VCaP (cell line): ENCODE measurements around the gene RNF13.

Experiments
- H3K27ac ChIP-seq: fragments of 450-650 bp; 2 replicates; pipeline ENCODE4 v1.5.1; 2017
- TF ChIP-seq, protein P1 (sequence below): fragments of 450-650 bp; conservative IDR thresholded peaks from 2 replicates; pipeline ENCODE4 v1.5.1; 2017; ENCODE audit warnings: mild to moderate bottlenecking, moderate library complexity

Gene RNF13

GRCh38 chr3:149891621-149892020, 78.6 kb downstream of the RNF13 start:
- H3K27ac ChIP-seq: no peak overlapping the region
- TF ChIP-seq, protein P1, sequence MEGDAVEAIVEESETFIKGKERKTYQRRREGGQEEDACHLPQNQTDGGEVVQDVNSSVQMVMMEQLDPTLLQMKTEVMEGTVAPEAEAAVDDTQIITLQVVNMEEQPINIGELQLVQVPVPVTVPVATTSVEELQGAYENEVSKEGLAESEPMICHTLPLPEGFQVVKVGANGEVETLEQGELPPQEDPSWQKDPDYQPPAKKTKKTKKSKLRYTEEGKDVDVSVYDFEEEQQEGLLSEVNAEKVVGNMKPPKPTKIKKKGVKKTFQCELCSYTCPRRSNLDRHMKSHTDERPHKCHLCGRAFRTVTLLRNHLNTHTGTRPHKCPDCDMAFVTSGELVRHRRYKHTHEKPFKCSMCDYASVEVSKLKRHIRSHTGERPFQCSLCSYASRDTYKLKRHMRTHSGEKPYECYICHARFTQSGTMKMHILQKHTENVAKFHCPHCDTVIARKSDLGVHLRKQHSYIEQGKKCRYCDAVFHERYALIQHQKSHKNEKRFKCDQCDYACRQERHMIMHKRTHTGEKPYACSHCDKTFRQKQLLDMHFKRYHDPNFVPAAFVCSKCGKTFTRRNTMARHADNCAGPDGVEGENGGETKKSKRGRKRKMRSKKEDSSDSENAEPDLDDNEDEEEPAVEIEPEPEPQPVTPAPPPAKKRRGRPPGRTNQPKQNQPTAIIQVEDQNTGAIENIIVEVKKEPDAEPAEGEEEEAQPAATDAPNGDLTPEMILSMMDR: no peak

GRCh38 chr3:149892371-149892770, 79.4 kb downstream of the RNF13 start:
- H3K27ac ChIP-seq: no peak overlapping the region
- TF ChIP-seq, protein P1: no peak

DNA sequence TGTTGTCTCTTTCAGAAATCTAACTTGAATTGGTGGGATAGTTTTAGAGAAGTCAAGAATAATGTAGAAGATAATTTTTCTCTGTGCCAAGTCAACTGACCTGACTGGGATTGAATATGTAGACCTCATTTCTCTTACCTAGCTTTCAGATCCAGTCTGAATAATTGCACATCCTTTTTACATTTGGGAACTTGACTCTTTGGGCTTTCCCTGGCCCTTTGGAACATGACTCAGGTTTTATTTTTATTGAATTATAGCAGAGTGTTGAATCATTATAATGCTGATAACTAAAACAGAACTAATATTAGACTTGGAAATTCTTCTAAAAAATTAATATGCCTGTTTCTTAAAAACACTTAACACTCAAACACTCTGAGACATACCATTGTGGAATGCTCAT, 81.2 kb downstream of the RNF13 start:
- no peak overlapping the region for H3K27ac ChIP-seq
- TF ChIP-seq, protein P1: no peak

DNA sequence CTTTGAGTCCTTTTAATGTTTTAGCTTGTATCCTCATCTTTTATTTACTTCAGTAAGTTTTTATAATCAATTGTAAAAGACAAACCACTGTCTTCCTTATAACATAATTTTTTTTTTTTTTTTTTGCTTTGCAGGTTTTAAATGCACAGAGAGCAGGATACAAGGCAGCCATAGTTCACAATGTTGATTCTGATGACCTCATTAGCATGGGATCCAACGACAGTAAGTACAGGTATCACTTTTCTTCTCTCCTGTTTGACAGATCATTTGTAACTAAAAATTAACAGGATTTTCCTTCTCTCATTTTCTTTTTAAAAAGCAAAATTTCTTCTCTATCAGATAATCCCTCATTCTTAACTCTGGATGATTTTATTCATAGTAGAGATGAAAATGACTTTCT, 82.3 kb downstream of the RNF13 start:
- TF ChIP-seq, protein P1: no peak

DNA sequence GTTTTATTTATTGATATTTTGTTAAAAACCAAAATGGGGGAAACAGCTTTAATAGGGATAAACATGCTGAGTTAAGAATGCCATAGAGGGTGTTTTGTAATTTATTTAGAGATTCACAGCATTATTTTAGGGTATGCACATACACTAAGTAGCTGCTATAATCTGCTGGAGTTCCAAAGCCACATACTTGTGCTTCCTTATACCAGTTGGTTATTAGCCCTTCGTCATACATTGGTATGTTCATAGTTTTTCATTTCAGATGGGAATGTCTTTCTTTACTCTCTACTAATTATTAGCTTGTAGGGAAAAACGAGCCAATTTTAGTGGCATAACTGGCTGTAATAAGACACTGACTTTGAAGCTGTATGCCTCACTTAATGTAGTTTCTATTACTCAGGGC, 82.8 kb downstream of the RNF13 start:
- H3K27ac ChIP-seq: no peak overlapping the region
- TF ChIP-seq, protein P1: no peak

More for the DNA sequence above, 82.3 kb downstream of the RNF13 start:
- no peak overlapping the region for H3K27ac ChIP-seq

- no peak overlapping the region for H3K27ac ChIP-seq
- TF ChIP-seq, protein P1: no peak
These were observed 85.8 kb downstream of the RNF13 start for GRCh38 chr3:149898771-149899170.

GRCh38 chr3:149900322-149900721, 87.3 kb downstream of the RNF13 start:
- TF ChIP-seq, protein P1: no peak
- no peak overlapping the region for H3K27ac ChIP-seq

DNA sequence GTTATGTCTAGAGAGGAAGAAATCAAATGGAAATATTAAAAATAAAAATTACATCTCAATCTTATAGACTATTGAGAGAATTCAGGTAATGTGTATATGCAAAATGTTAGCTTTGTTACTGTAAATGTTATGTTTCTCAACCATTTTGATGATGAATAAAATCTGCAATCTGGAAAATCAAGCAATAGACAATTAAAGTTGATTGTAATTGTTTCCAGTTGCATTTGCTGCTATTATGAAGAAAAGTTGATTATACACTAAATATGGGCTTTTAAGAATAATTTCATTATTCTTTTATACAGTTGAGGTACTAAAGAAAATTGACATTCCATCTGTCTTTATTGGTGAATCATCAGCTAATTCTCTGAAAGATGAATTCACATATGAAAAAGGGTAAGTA, 88.8 kb downstream of the RNF13 start:
- TF ChIP-seq, protein P1: no peak
- no peak overlapping the region for H3K27ac ChIP-seq
